ENCODE results near the gene APOL5.

The APOL5 gene

DNA sequence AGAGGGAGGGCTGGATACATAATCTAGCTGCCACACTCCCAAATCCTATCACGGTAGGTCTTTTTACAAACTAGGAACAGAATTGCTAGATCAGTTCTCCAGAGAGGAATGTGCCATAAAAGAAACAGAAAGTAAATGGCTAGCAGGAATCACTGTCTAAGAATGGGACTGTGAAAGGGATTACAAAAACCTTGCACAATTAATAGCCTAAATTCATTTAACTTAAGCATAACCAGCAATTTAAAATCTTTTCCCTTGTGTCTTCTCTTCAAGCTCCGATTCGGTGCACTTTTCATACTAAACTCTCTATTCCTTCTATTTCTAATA is 35.2 kb downstream of the APOL5 start:
- DNase-seq (ENCODE audit: low read depth, low spot score): no peak
- H3K36me3 ChIP-seq (ENCODE audit: insufficient read depth, low read length): peaks cover 37% of the 10 kb centered on the region
- TF ChIP-seq POLR2AphosphoS5 (IDR thresholded peaks at IDR 0.05; ENCODE audit: borderline replicate concordance, low read depth, low read length) (no peak), FOXP2 (optimal IDR thresholded peaks at IDR 0.05; ENCODE audit: control extremely low read depth, extremely low read length, insufficient read depth) (no peak), EZH2 (IDR thresholded peaks at IDR 0.05) (no peak)
- H3K9ac ChIP-seq (ENCODE audit: insufficient read length): peak overlapping the region; percentile 24
- H3K9me3 ChIP-seq (ENCODE audit: low read depth, low read length): no peaks in the 10 kb centered on the region
- H3K27ac ChIP-seq: peak overlapping the region; percentile 80
- no peak overlapping the region for H3K4me3 ChIP-seq

- no peaks in the 10 kb centered on the region for H3K9me3 ChIP-seq (ENCODE audit: low read depth, low read length)
- TF ChIP-seq POLR2AphosphoS5 (IDR thresholded peaks at IDR 0.05; ENCODE audit: borderline replicate concordance, low read depth, low read length) (no peak), EZH2 (IDR thresholded peaks at IDR 0.05) (no peak), FOXP2 (optimal IDR thresholded peaks at IDR 0.05; ENCODE audit: control extremely low read depth, extremely low read length, insufficient read depth) (no peak)
- peaks cover 56% of the 10 kb centered on the region for H3K36me3 ChIP-seq (ENCODE audit: insufficient read depth, low read length)
- H3K9ac ChIP-seq (ENCODE audit: insufficient read length): no peak overlapping the region
- no peak overlapping the region for H3K27ac ChIP-seq
- no peak for DNase-seq (ENCODE audit: low read depth, low spot score)
- H3K4me3 ChIP-seq: no peak overlapping the region
Measured at GRCh38 chr22:35754761-35755160, 37.1 kb downstream of the APOL5 start.

DNA sequence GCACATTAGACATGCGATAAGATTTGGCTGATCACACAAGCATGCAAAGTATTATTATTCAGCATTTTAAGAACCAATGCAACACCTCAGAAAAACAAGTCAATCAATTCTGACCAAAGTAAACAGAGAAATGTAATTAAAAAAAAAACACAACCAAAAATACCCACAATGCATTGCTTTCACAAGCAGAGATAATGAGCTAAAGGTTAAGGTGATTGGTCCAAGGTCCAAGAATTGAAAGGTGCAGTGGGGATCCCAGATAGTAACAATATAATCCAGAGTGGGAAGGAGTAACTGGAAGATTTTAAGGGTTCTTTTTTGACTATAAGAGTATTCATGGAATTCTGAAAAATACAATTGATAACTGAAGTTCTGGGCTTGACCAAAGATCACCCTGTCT is 39.0 kb downstream of the APOL5 start:
- TF ChIP-seq EZH2 (IDR thresholded peaks at IDR 0.05): no peak
- no peak for TF ChIP-seq POLR2AphosphoS5 (IDR thresholded peaks at IDR 0.05; ENCODE audit: borderline replicate concordance, low read depth, low read length)
- no peak for TF ChIP-seq FOXP2 (optimal IDR thresholded peaks at IDR 0.05; ENCODE audit: control extremely low read depth, extremely low read length, insufficient read depth)
- H3K9ac ChIP-seq (ENCODE audit: insufficient read length): no peak overlapping the region

GRCh38 chr22:35758394-35758793 is 40.7 kb downstream of the APOL5 start:
- no peak overlapping the region for H3K4me3 ChIP-seq
- no peak overlapping the region for H3K9ac ChIP-seq (ENCODE audit: insufficient read length)
- no peak overlapping the region for H3K27ac ChIP-seq
- DNase-seq (ENCODE audit: low read depth, low spot score): no peak
- H3K36me3 ChIP-seq (ENCODE audit: insufficient read depth, low read length): peaks cover 72% of the 10 kb centered on the region
- no peaks in the 10 kb centered on the region for H3K9me3 ChIP-seq (ENCODE audit: low read depth, low read length)
- TF ChIP-seq FOXP2 (optimal IDR thresholded peaks at IDR 0.05; ENCODE audit: control extremely low read depth, extremely low read length, insufficient read depth) (no peak), POLR2AphosphoS5 (IDR thresholded peaks at IDR 0.05; ENCODE audit: borderline replicate concordance, low read depth, low read length) (no peak), EZH2 (IDR thresholded peaks at IDR 0.05) (no peak)

More for the DNA sequence above, 39.0 kb downstream of the APOL5 start:
- Histone ChIP-seq H3K4me3 (no peak overlapping the region), H3K9me3 (ENCODE audit: low read depth, low read length) (no peaks in the 10 kb centered on the region), H3K36me3 (ENCODE audit: insufficient read depth, low read length) (peaks cover 74% of the 10 kb centered on the region), H3K27ac (no peak overlapping the region)
- DNase-seq (ENCODE audit: low read depth, low spot score): no peak

DNA sequence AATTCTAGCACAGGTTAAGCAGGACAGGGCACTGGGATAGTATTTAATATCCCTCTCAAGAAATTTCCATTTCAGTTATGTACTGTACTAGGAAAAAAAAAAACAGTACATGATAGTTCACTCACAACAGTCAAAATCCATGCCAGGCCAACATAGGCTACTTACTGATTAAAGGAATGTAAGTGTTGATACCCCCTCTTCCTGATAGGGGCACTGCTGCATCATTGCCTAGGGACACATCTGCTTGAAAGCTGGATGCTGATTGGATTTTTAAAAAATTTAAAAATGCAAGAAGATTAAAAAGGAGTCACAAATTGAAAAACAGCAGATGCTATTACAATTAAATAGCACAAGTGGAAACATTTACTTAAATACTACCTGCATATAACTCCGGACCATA is 43.4 kb downstream of the APOL5 start:
- Histone ChIP-seq H3K36me3 (ENCODE audit: insufficient read depth, low read length) (peaks cover 56% of the 10 kb centered on the region), H3K4me3 (no peak overlapping the region), H3K9ac (ENCODE audit: insufficient read length) (no peak overlapping the region), H3K27ac (no peak overlapping the region), H3K9me3 (ENCODE audit: low read depth, low read length) (no peaks in the 10 kb centered on the region)
- DNase-seq (ENCODE audit: low read depth, low spot score): no peak
- TF ChIP-seq FOXP2 (optimal IDR thresholded peaks at IDR 0.05; ENCODE audit: control extremely low read depth, extremely low read length, insufficient read depth) (no peak), EZH2 (IDR thresholded peaks at IDR 0.05) (no peak), POLR2AphosphoS5 (IDR thresholded peaks at IDR 0.05; ENCODE audit: borderline replicate concordance, low read depth, low read length) (no peak)

DNA sequence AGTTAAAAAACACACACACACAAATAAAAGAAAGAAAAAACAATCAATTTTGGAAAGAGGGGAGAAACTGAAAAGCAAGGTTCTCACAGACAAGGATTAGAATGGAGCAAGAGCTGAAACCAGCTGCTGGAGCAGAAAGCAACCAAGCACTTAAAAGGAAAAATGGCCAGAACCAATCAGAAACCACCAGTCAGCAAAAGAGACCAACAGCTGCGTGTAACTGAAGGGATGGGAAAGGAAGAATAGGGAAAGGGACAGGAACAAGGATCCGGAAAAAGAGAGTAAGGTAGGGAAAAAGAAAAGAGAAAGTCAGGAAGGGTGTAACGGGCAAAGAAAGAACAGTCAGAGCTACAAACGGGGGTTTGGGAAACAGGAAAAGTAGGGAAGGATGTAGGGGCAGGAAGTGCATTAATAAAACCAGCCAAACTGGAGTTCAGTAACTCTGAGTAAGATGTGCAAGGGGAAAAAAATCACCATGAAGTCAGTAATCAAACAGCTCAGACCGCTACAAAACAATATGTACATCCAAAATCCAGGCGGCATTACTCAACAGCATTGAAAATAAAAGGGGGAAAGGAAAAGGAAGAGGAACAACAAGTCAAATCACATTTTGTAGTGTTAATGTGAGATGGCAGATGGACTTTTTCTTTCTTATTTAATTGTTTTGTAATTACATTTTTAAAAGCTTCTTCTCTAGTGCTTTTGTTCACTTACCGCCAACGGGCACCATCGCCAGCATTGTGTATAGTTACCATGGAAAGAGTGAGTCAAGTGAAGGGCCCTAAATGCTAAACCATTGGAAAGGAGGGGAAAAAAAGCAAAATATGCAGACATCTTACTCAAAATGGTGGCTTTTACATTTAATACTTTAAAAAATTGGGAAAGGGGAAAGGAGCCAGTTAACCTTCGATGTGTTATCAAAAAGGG is 49.2 kb downstream of the APOL5 start:
- no peak overlapping the region for H3K27ac ChIP-seq
- H3K36me3 ChIP-seq (ENCODE audit: insufficient read depth, low read length): peaks cover 9% of the 10 kb centered on the region; the same call in 1 of the 2 replicates
- no peak overlapping the region for H3K4me3 ChIP-seq
- H3K9me3 ChIP-seq (ENCODE audit: low read depth, low read length): no peaks in the 10 kb centered on the region
- TF ChIP-seq FOXP2 (optimal IDR thresholded peaks at IDR 0.05; ENCODE audit: control extremely low read depth, extremely low read length, insufficient read depth) (no peak), POLR2AphosphoS5 (IDR thresholded peaks at IDR 0.05; ENCODE audit: borderline replicate concordance, low read depth, low read length) (no peak), EZH2 (IDR thresholded peaks at IDR 0.05) (no peak)
- no peak for DNase-seq (ENCODE audit: low read depth, low spot score)
- no peak overlapping the region for H3K9ac ChIP-seq (ENCODE audit: insufficient read length)

DNA sequence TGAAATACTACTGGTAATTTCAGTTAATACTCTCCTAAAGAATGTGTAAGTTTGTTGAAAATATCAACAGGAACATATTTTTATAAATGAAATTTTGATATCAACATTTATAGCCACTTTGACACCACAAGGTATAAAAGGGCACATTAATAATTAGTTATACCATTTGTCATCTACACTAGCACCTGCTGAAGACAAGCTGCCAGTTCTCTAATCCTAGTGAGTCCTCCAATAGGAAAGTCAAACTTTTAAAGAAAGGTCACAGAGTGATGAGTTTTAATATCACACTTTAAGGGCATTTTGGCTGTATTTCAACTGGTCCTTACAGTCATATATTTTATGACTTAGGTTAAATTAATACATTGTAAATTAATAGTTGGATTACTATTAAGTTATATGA is 52.3 kb downstream of the APOL5 start:
- H3K9me3 ChIP-seq (ENCODE audit: low read depth, low read length): no peaks in the 10 kb centered on the region
- DNase-seq (ENCODE audit: low read depth, low spot score): no peak
- peaks cover 6% of the 10 kb centered on the region; the same call in 1 of the 2 replicates for H3K36me3 ChIP-seq (ENCODE audit: insufficient read depth, low read length)
- H3K4me3 ChIP-seq: no peak overlapping the region
- no peak overlapping the region for H3K27ac ChIP-seq
- TF ChIP-seq POLR2AphosphoS5 (IDR thresholded peaks at IDR 0.05; ENCODE audit: borderline replicate concordance, low read depth, low read length): no peak
- TF ChIP-seq FOXP2 (optimal IDR thresholded peaks at IDR 0.05; ENCODE audit: control extremely low read depth, extremely low read length, insufficient read depth): no peak
- no peak for TF ChIP-seq EZH2 (IDR thresholded peaks at IDR 0.05)
- H3K9ac ChIP-seq (ENCODE audit: insufficient read length): no peak overlapping the region

DNA sequence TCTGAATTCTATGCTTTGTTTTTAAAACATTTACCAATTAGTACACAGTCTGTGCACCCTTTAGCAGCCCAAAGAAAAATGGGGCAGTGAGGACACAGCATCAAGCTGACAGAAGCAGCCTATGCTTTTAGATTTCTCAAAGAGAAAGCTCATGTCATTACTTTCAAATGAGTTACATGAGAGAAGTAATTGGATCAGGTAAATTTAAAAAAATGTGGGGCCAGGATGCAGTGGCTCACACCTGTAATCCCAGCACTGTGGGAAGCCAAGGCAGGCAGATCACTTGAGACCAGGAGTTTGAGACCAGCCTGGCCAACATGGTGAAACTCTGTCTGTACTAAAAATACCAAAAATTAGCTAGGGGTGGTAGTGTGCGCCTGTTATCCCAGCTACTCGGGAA is 57.7 kb downstream of the APOL5 start:
- Histone ChIP-seq H3K36me3 (ENCODE audit: insufficient read depth, low read length) (peaks cover 31% of the 10 kb centered on the region), H3K9me3 (ENCODE audit: low read depth, low read length) (no peaks in the 10 kb centered on the region), H3K9ac (ENCODE audit: insufficient read length) (no peak overlapping the region), H3K27ac (no peak overlapping the region), H3K4me3 (no peak overlapping the region)
- TF ChIP-seq POLR2AphosphoS5 (IDR thresholded peaks at IDR 0.05; ENCODE audit: borderline replicate concordance, low read depth, low read length) (no peak), FOXP2 (optimal IDR thresholded peaks at IDR 0.05; ENCODE audit: control extremely low read depth, extremely low read length, insufficient read depth) (no peak), EZH2 (IDR thresholded peaks at IDR 0.05) (no peak)
- DNase-seq (ENCODE audit: low read depth, low spot score): no peak

All from SK-N-MC (cell line).